ENCODE measurements around the gene AGFG1.
"Not testable (repeated sequence)": the region's sequence is repeated elsewhere in the genome, so short reads cannot be mapped to it uniquely, and the experiment has no call there.

The AGFG1 gene

GRCh38 chr2:227582369-227582768 is 110.4 kb downstream of the AGFG1 start:
- DNase-seq (ENCODE audit: low read depth, low spot score) = no peak
- H3K4me3 ChIP-seq (ENCODE audit: low read length) = no peak overlapping the region

GRCh38 chr2:227592694-227593387 is 120.9 kb downstream of the AGFG1 start:
- no peak overlapping the region for H3K4me3 ChIP-seq (ENCODE audit: low read length)
- no peak for DNase-seq (ENCODE audit: low read depth, low spot score)

DNA sequence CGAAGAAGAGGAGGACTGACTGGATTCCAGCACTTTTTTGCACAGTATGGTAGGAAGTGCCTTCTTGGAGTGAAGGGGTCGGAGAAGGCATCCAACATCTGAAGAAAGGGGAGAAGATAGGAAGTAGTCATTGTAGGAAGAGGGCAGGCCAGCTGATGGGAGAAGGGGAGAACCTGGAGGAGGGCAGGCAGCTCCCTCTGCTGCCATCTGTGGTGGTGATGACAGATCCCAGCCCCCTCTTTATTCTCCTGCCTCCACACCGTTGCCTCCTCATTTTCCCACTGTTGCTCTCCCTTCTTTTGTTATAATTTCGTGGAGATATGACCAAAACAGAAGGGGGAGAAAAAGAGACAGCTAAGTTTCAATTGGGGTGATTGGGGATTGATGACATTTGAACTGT is 123.8 kb downstream of the AGFG1 start:
- no peak for DNase-seq (ENCODE audit: low read depth, low spot score)
- no peak overlapping the region for H3K4me3 ChIP-seq (ENCODE audit: low read length)

GRCh38 chr2:227597036-227597435 is 125.1 kb downstream of the AGFG1 start:
- no peak for DNase-seq (ENCODE audit: low read depth, low spot score)
- no peak overlapping the region for H3K4me3 ChIP-seq (ENCODE audit: low read length)

GRCh38 chr2:227597998-227598397 is 126.0 kb downstream of the AGFG1 start:
- no peak overlapping the region for H3K4me3 ChIP-seq (ENCODE audit: low read length)
- no peak for DNase-seq (ENCODE audit: low read depth, low spot score)

- not testable (repeated sequence) for DNase-seq (ENCODE audit: low read depth, low spot score); H3K4me3 ChIP-seq (ENCODE audit: low read length)
Measured at GRCh38 chr2:227598835-227599503, 127.0 kb downstream of the AGFG1 start, which contains the start of gene SCYGR2. SCYGR2 (plus strand) TSS chr2:227598893; CDS start chr2:227598893, 0 bp downstream.

- no peak for DNase-seq (ENCODE audit: low read depth, low spot score)
- no peak overlapping the region for H3K4me3 ChIP-seq (ENCODE audit: low read length)
Measured at GRCh38 chr2:227602358-227602757, 130.4 kb downstream of the AGFG1 start.

GRCh38 chr2:227606476-227606875 is 134.5 kb downstream of the AGFG1 start:
- no peak overlapping the region for H3K4me3 ChIP-seq (ENCODE audit: low read length)
- DNase-seq (ENCODE audit: low read depth, low spot score) = no peak

DNA sequence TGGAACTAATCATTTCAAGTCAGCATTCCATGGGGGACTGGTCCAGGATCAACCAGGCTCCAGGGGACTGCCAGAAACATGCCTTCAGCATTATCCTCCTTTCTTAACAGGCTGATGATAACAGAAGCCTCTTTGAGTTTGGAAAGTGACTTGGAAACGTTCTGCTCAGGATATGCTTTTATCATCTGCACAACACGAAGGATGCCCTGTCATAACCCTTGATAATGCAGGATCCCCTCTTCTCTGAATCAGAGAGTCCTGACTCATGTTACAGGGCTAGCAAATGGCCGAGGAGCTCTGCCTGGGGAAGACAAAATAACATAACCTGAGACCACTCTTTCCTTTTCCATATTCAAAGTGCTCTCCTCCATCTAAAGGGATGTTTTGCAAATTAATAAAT is 136.0 kb downstream of the AGFG1 start:
- H3K4me3 ChIP-seq (ENCODE audit: low read length) = no peak overlapping the region
- no peak for DNase-seq (ENCODE audit: low read depth, low spot score)

DNA sequence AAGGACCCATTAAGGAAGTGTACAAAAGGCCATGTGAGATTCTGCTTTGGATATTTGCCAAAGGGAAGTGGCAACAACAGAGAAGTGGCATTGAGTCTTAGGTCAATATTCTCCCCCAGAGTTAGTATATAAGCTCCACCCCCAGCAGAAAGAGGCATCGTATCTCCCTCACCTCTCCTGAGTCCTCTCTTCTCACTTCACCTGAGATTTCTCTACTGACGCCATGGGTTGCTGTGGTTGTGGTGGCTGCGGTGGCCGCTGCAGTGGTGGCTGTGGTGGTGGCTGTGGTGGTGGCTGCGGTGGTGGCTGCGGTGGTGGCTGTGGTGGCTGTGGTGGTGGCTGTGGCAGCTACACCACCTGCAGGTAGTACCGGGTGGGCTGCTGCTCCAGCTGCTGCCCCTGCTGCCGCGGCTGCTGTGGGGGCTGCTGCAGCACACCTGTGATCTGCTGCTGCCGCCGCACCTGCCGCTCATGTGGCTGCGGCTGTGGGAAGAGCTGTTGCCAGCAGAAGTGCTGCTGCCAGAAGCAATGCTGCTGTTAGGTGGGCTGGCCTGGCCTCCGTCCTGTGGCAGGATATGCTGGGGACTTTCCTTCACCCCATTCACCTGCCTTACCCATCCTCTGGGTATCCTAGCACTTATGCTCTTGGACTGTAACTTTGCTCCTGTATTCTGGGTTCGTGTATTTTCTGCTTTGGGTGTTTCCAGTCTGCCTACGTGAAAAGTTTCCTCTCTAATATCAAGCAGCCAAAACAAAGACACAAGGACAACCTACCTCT is 136.8 kb downstream of the AGFG1 start:
- no peak overlapping the region for H3K4me3 ChIP-seq (ENCODE audit: low read length)
- DNase-seq (ENCODE audit: low read depth, low spot score) = peak; percentile 5

GRCh38 chr2:227610123-227610522 is 138.2 kb downstream of the AGFG1 start:
- H3K4me3 ChIP-seq (ENCODE audit: low read length) = no peak overlapping the region

More at GRCh38 chr2:227610123-227610522, 138.2 kb downstream of the AGFG1 start:
- no peak for DNase-seq (ENCODE audit: low read depth, low spot score)
